HepG2 (cell line): ENCODE data around the gene FBLL1. TPM values are rescaled to one million over a fixed set of nuclear protein-coding genes. Genes with fewer than 3 reads are reported as not detected.
A peak's percentile ranks its signal among the peaks of the same experiment; 100 is the strongest.

Experiments
- BATF2 ChIP-seq: sonication (generic); formaldehyde crosslinking; IDR thresholded peaks from 2 replicates; pipeline ENCODE4 v1.8.0; 2022; ENCODE audit warnings: mild to moderate bottlenecking, missing genetic modification reagents, moderate library complexity
- CCAR2 ChIP-seq: fragments of 200-400 bp; formaldehyde crosslinking; optimal IDR thresholded peaks from 2 replicates; pipeline ENCODE3; 2018; ENCODE audit warnings: low read depth, mild to moderate bottlenecking, low read length, moderate library complexity
- DZIP1 ChIP-seq: sonication (generic); formaldehyde crosslinking; IDR thresholded peaks from 2 replicates; pipeline ENCODE4 v1.5.0; 2020; ENCODE audit warnings: mild to moderate bottlenecking, missing genetic modification reagents
- ELF4 ChIP-seq: sonication (generic); formaldehyde crosslinking; IDR thresholded peaks from 2 replicates; pipeline ENCODE4 v1.5.0; 2020; ENCODE audit warnings: missing genetic modification reagents, mild to moderate bottlenecking, moderate library complexity, borderline replicate concordance
- MLLT10 ChIP-seq: sonication (generic); formaldehyde crosslinking; IDR thresholded peaks from 2 replicates; pipeline ENCODE4 v1.4.0; 2020; ENCODE audit warnings: missing genetic modification reagents
- MYNN ChIP-seq: sonication (generic); formaldehyde crosslinking; IDR thresholded peaks from 2 replicates; pipeline ENCODE4 v1.4.0; 2020; ENCODE audit warnings: mild to moderate bottlenecking, low read depth, missing genetic modification reagents
- NONO ChIP-seq, 2 experiments: fragments of 450-650 bp in 1 of 2; sonication (generic) in 1 of 2; formaldehyde crosslinking in 1 of 2; IDR thresholded peaks in 1 of 2; conservative IDR thresholded peaks in 1 of 2; 2 replicates each; pipeline versions ENCODE4 v1.6.1 to v1.8.0; 2017 to 2022; ENCODE audit warnings: mild to moderate bottlenecking in 1 of 2, missing genetic modification reagents in 1 of 2, moderate library complexity in 1 of 2
- NR2F6 ChIP-seq, 2 experiments: IDR thresholded peaks; 2 replicates each; pipeline ENCODE4 v1.6.1; 2016; ENCODE audit warnings: antibody characterized with exemption in 1 of 2, mild to moderate bottlenecking in 1 of 2
- RBM39 ChIP-seq: fragments of 200-400 bp; formaldehyde crosslinking; IDR thresholded peaks from one replicate; pipeline ENCODE4 v1.6.1; 2018; ENCODE audit warnings: antibody characterized with exemption, mild to moderate bottlenecking, low read depth, low read length; ENCODE audit not compliant: poor library complexity, severe bottlenecking
- RFXAP ChIP-seq: sonication (generic); formaldehyde crosslinking; IDR thresholded peaks from 2 replicates; pipeline ENCODE4 v1.4.0; 2020; ENCODE audit warnings: missing genetic modification reagents, borderline replicate concordance
- THAP9 ChIP-seq: sonication (generic); formaldehyde crosslinking; IDR thresholded peaks from 2 replicates; pipeline ENCODE4; 2020; ENCODE audit warnings: missing genetic modification reagents, mild to moderate bottlenecking, borderline replicate concordance
- YEATS2 ChIP-seq: sonication (generic); formaldehyde crosslinking; IDR thresholded peaks from 2 replicates; pipeline ENCODE4 v1.4.0; 2020; ENCODE audit warnings: missing genetic modification reagents, borderline replicate concordance
- ZBTB44 ChIP-seq: sonication (generic); formaldehyde crosslinking; IDR thresholded peaks from 2 replicates; pipeline ENCODE4 v1.4.0; 2020; ENCODE audit warnings: missing genetic modification reagents
- ZNF33A ChIP-seq: sonication (generic); formaldehyde crosslinking; IDR thresholded peaks from 2 replicates; pipeline ENCODE4 v1.5.1; 2020; ENCODE audit warnings: missing genetic modification reagents, mild to moderate bottlenecking, moderate library complexity, borderline replicate concordance
- ZNF550 ChIP-seq: sonication (generic); formaldehyde crosslinking; IDR thresholded peaks from 2 replicates; pipeline ENCODE4 v1.4.0; 2020; ENCODE audit warnings: mild to moderate bottlenecking, missing genetic modification reagents, borderline replicate concordance
- ZNF576 ChIP-seq: sonication (generic); formaldehyde crosslinking; IDR thresholded peaks from 2 replicates; pipeline ENCODE4 v1.4.0; 2020; ENCODE audit warnings: mild to moderate bottlenecking, missing genetic modification reagents
- ZNF747 ChIP-seq: sonication (generic); formaldehyde crosslinking; IDR thresholded peaks from 2 replicates; pipeline ENCODE4 v1.8.1; 2023; ENCODE audit warnings: missing genetic modification reagents, mild to moderate bottlenecking, borderline replicate concordance
- ZNF878 ChIP-seq: sonication (generic); formaldehyde crosslinking; IDR thresholded peaks from 2 replicates; pipeline ENCODE4 v1.8.1; 2023; ENCODE audit warnings: mild to moderate bottlenecking, missing genetic modification reagents, moderate library complexity
- ZSCAN12 ChIP-seq: sonication (generic); formaldehyde crosslinking; IDR thresholded peaks from 2 replicates; pipeline ENCODE4 v1.9.0; 2021; ENCODE audit warnings: mild to moderate bottlenecking, missing genetic modification reagents
- polyA plus RNA-seq, 8 experiments: library from polyadenylated mRNA; depleted of rRNA in 3 of 8; stranded (reverse) in 7 of 8; unstranded in 1 of 8; fragments of >200 nt; fragmentation: Illumina TruSeq in 4 of 8; extraction: Trizol in 4 of 8; gene quantifications; 2 replicates each; pipeline versions ENCODE4 v1.2.1 to v1.2.3, GENCODE V29; 2011 to 2016; ENCODE audit warnings: low read depth in 4 of 8, missing spikeins in 1 of 8, mixed read lengths in 1 of 8; ENCODE audit not compliant: insufficient read depth in 1 of 8
- total RNA-seq, 5 experiments: library from RNA; depleted of rRNA; stranded (reverse); fragments of >200 nt; fragmentation: Illumina TruSeq; extraction: Trizol; gene quantifications; 2 replicates each; pipeline ENCODE4 v1.2.3, GENCODE V29; 2016; ENCODE audit warnings: low read depth in 1 of 5

The FBLL1 gene
- total and polyA plus RNA-seq, 2 of the 13 experiments (the other 11 are each of a cell fraction or from before 2014, with no cell fraction given): 0.17 to 0.18 TPM

- TF ChIP-seq THAP9 (CRISPR knock-in tag) (peak; percentile 14; the same call in 1 of the 2 replicates), NR2F6 (IDR thresholded peaks at IDR 0.05) (no peak), NR2F6 (CRISPR knock-in tag; IDR thresholded peaks at IDR 0.05) (peak; percentile 31; the same call in 1 of the 2 replicates), CCAR2 (no peak), NONO (IDR thresholded peaks at IDR 0.05) (no peak), NONO (CRISPR knock-in tag; conservative IDR thresholded peaks at IDR 0.05) (peak; percentile 83; the same call in 1 of the 2 replicates), DZIP1 (CRISPR knock-in tag) (no peak), ZNF550 (CRISPR knock-in tag) (no peak), BATF2 (no peak), RBM39 (no peak), ZNF33A (CRISPR knock-in tag) (no peak), ZBTB44 (CRISPR knock-in tag) (no peak), ZNF878 (CRISPR knock-in tag) (no peak; the same call in 1 of the 2 replicates), MYNN (CRISPR knock-in tag) (no peak; the same call in 1 of the 2 replicates), ZSCAN12 (CRISPR knock-in tag) (no peak), YEATS2 (CRISPR knock-in tag) (peak; percentile 52; the same call in 1 of the 2 replicates), MLLT10 (no peak), ZNF747 (CRISPR knock-in tag) (peak; percentile 94), ELF4 (CRISPR knock-in tag) (peak; percentile 83; the same call in 1 of the 2 replicates), ZNF576 (CRISPR knock-in tag) (no peak), RFXAP (peak; percentile 84; the same call in 1 of the 2 replicates)
Observed at GRCh38 chr5:168579488-168580226, 50.6 kb downstream of the FBLL1 start (continued).
